NB4 (cell line): ENCODE data around the gene RYR2.

Source experiments
- MYC ChIP-seq: IDR thresholded peaks from 2 replicates; pipeline ENCODE4 v1.6.1; 2011; ENCODE audit warnings: low read depth, low read length
- POLR2A ChIP-seq: IDR thresholded peaks from 2 replicates; pipeline ENCODE4 v1.6.1; 2011; ENCODE audit warnings: mild to moderate bottlenecking; ENCODE audit not compliant: insufficient read length; ENCODE audit errors: extremely low read depth
- TF ChIP-seq, protein P1 (sequence below): IDR thresholded peaks from one replicate; pipeline ENCODE4 v1.5.1; 2012; ENCODE audit warnings: low read depth, low read length
- TF ChIP-seq, protein P2 (sequence below): IDR thresholded peaks from 2 replicates; pipeline ENCODE4 v1.6.1; 2011; ENCODE audit warnings: low read depth, low read length

GRCh38 chr1:237303929-237304328 lies 261.9 kb downstream of the RYR2 start:
- TF ChIP-seq, protein P1, sequence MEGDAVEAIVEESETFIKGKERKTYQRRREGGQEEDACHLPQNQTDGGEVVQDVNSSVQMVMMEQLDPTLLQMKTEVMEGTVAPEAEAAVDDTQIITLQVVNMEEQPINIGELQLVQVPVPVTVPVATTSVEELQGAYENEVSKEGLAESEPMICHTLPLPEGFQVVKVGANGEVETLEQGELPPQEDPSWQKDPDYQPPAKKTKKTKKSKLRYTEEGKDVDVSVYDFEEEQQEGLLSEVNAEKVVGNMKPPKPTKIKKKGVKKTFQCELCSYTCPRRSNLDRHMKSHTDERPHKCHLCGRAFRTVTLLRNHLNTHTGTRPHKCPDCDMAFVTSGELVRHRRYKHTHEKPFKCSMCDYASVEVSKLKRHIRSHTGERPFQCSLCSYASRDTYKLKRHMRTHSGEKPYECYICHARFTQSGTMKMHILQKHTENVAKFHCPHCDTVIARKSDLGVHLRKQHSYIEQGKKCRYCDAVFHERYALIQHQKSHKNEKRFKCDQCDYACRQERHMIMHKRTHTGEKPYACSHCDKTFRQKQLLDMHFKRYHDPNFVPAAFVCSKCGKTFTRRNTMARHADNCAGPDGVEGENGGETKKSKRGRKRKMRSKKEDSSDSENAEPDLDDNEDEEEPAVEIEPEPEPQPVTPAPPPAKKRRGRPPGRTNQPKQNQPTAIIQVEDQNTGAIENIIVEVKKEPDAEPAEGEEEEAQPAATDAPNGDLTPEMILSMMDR: no peak
- TF ChIP-seq POLR2A (no peak), MYC (no peak)
- TF ChIP-seq, protein P2, sequence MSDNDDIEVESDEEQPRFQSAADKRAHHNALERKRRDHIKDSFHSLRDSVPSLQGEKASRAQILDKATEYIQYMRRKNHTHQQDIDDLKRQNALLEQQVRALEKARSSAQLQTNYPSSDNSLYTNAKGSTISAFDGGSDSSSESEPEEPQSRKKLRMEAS: no peak
